H1 (cell line): ENCODE measurements around the gene HACD3. TPM values are rescaled to one million over a fixed set of nuclear protein-coding genes. Genes with fewer than 3 reads are reported as not detected.

Experiments
- CTCF ChIA-PET: fragments of 300-600 bp; sonication (Branson Sonifier 250); formaldehyde crosslinking; loops from one replicate; lab custom pipeline; 2021; ENCODE audit not compliant: partially characterized antibody; lab: Charles Lee
- POLR2A ChIA-PET: fragments of 300-600 bp; sonication (Branson Sonifier 250); formaldehyde crosslinking; loops from one replicate; lab custom pipeline; 2021; ENCODE audit warnings: inconsistent platforms; ENCODE audit not compliant: partially characterized antibody; lab: Charles Lee
- DNase-seq, 2 experiments: peaks; one replicate each; pipeline versions ENCODE4 v3.0.0 to v3.0.0-alpha.2; 2010 to 2022; ENCODE audit warnings: low spot score in 2 of 2, low read depth in 1 of 2, mixed read lengths in 1 of 2
- FAIRE-seq: peaks from 2 replicates; lab custom pipeline; 2011; peaks lifted over from hg19 to GRCh38; lab: Jason Lieb, UNC
- H2AFZ ChIP-seq: 2 replicates; pipeline ENCODE4 v1.8.1; 2012; ENCODE audit warnings: low read length, inconsistent platforms
- H2AK5ac ChIP-seq: 2 replicates; pipeline ENCODE4 v1.6.1; 2013; ENCODE audit warnings: low read depth, low read length
- H2BK120ac ChIP-seq: replicated peaks from 2 replicates; pipeline ENCODE3; 2013; ENCODE audit warnings: low read depth, low read length, inconsistent platforms
- H2BK12ac ChIP-seq: 2 replicates; pipeline ENCODE4 v1.6.1; 2013; ENCODE audit warnings: low read depth, low read length
- H2BK15ac ChIP-seq: 2 replicates; pipeline ENCODE4 v1.6.1; 2013; ENCODE audit warnings: low read length
- H2BK20ac ChIP-seq: 2 replicates; pipeline ENCODE4 v1.6.1; 2013; ENCODE audit warnings: low read length
- H2BK5ac ChIP-seq: 2 replicates; pipeline ENCODE4 v1.6.1; 2013; ENCODE audit warnings: low read depth, low read length
- H3K14ac ChIP-seq: 2 replicates; pipeline ENCODE4 v1.6.1; 2013; ENCODE audit warnings: inconsistent platforms; ENCODE audit not compliant: insufficient read length
- H3K18ac ChIP-seq: 2 replicates; pipeline ENCODE4 v1.6.1; 2013; ENCODE audit warnings: low read length; ENCODE audit errors: extremely low read depth
- H3K23ac ChIP-seq: 2 replicates; pipeline ENCODE4 v1.6.1; 2013; ENCODE audit warnings: inconsistent platforms; ENCODE audit not compliant: insufficient read length
- H3K23me2 ChIP-seq: 2 replicates; pipeline ENCODE4 v1.6.1; 2013; ENCODE audit warnings: low read depth, low read length
- H3K27ac ChIP-seq: 2 replicates; pipeline ENCODE4 v1.6.1; 2011; ENCODE audit warnings: low read depth, low read length, inconsistent platforms
- H3K27me3 ChIP-seq, 4 experiments: replicated peaks in 1 of 4; 1 replicate in 1 of 4; 2 replicates in 3 of 4; pipeline versions ENCODE4 v1.6.1 to v1.8.1; 2011 to 2013; ENCODE audit warnings: low read length in 3 of 4, mild to moderate bottlenecking in 3 of 4, inconsistent platforms in 2 of 4, mixed read lengths in 2 of 4, moderate library complexity in 1 of 4; ENCODE audit not compliant: control insufficient read depth in 3 of 4, insufficient read depth in 3 of 4; ENCODE audit errors: extremely low read depth in 1 of 4
- H3K36me3 ChIP-seq, 4 experiments: 2 replicates each; pipeline versions ENCODE4 v1.6.1 to v1.8.1; 2011 to 2013; ENCODE audit warnings: mild to moderate bottlenecking in 4 of 4, low read length in 3 of 4, moderate library complexity in 2 of 4, control low read depth in 1 of 4, inconsistent platforms in 1 of 4; ENCODE audit not compliant: insufficient read depth in 4 of 4, control insufficient read depth in 2 of 4
- H3K4ac ChIP-seq: replicated peaks from 2 replicates; pipeline ENCODE3; 2013; ENCODE audit warnings: low read length, low read depth, mixed read lengths, inconsistent platforms; ENCODE audit not compliant: insufficient read length
- H3K4me1 ChIP-seq, 4 experiments: replicated peaks in 1 of 4; 1 replicate in 1 of 4; 2 replicates in 3 of 4; pipeline versions ENCODE4 v1.6.1 to v1.8.1; 2011 to 2013; ENCODE audit warnings: low read length in 3 of 4, inconsistent platforms in 2 of 4, mixed read lengths in 1 of 4; ENCODE audit not compliant: insufficient read depth in 4 of 4, control insufficient read depth in 3 of 4
- H3K4me2 ChIP-seq, 2 experiments: 2 replicates each; pipeline versions ENCODE4 v1.6.1 to v1.8.1; 2011 to 2013; ENCODE audit warnings: low read depth in 2 of 2, low read length in 2 of 2, control low read depth in 1 of 2, inconsistent platforms in 1 of 2, mild to moderate bottlenecking in 1 of 2; ENCODE audit not compliant: insufficient read depth in 1 of 2
- H3K4me3 ChIP-seq, 4 experiments: fragments of 200-600, 300-600 bp in 1 of 4; sonication (generic), shearing (Covaris generic), sonication (Bioruptor Twin) in 1 of 4; 2 replicates each; pipeline versions ENCODE4 v1.5.1 to v1.8.1; 2011 to 2016; ENCODE audit warnings: low read length in 4 of 4, low read depth in 3 of 4, control low read depth in 2 of 4, inconsistent platforms in 2 of 4, mild to moderate bottlenecking in 2 of 4, mixed read lengths in 1 of 4, moderate library complexity in 1 of 4; ENCODE audit not compliant: insufficient read depth in 2 of 4; ENCODE audit errors: extremely low read depth in 1 of 4
- H3K56ac ChIP-seq: replicated peaks from 2 replicates; pipeline ENCODE3; 2013; ENCODE audit warnings: low read depth, mild to moderate bottlenecking, mixed read lengths, low read length, inconsistent platforms; ENCODE audit not compliant: insufficient read length
- H3K79me1 ChIP-seq: 2 replicates; pipeline ENCODE4 v1.6.1; 2013; ENCODE audit warnings: low read depth, low read length, control low read depth
- H3K79me2 ChIP-seq, 2 experiments: 2 replicates each; pipeline versions ENCODE4 v1.6.1 to v1.8.1; 2012 to 2013; ENCODE audit warnings: low read length in 2 of 2, mild to moderate bottlenecking in 2 of 2, inconsistent platforms in 1 of 2; ENCODE audit not compliant: insufficient read depth in 2 of 2, control insufficient read depth in 1 of 2
- H3K9ac ChIP-seq, 4 experiments: replicated peaks in 1 of 4; 1 replicate in 1 of 4; 2 replicates in 3 of 4; pipeline versions ENCODE4 v1.6.1 to v1.8.1; 2011 to 2013; ENCODE audit warnings: low read depth in 3 of 4, low read length in 3 of 4, control low read depth in 2 of 4, mild to moderate bottlenecking in 2 of 4, moderate library complexity in 2 of 4, inconsistent platforms in 1 of 4; ENCODE audit errors: extremely low read depth in 1 of 4
- H3K9me3 ChIP-seq, 2 experiments: 2 replicates each; pipeline versions ENCODE4 v1.6.1 to v1.8.1; 2012 to 2013; ENCODE audit warnings: mild to moderate bottlenecking in 2 of 2, moderate library complexity in 2 of 2, control low read depth in 1 of 2, inconsistent platforms in 1 of 2, low read depth in 1 of 2, low read length in 1 of 2, mixed read lengths in 1 of 2; ENCODE audit not compliant: insufficient read depth in 2 of 2
- H4K20me1 ChIP-seq, 2 experiments: replicated peaks in 1 of 2; 2 replicates each; pipeline versions ENCODE3 to v1.8.1; 2011 to 2013; ENCODE audit warnings: inconsistent platforms in 2 of 2, low read length in 2 of 2, mild to moderate bottlenecking in 1 of 2; ENCODE audit not compliant: insufficient read depth in 2 of 2, control insufficient read depth in 1 of 2
- H4K5ac ChIP-seq: 2 replicates; pipeline ENCODE4 v1.6.1; 2013; ENCODE audit warnings: low read length, low read depth, mixed read lengths, inconsistent platforms; ENCODE audit not compliant: insufficient read length
- H4K8ac ChIP-seq: 2 replicates; pipeline ENCODE4 v1.8.0; 2013; ENCODE audit warnings: mild to moderate bottlenecking, moderate library complexity, low read length, inconsistent platforms; ENCODE audit not compliant: insufficient read depth; ENCODE audit errors: extremely low read depth
- H4K91ac ChIP-seq: replicated peaks from 2 replicates; pipeline ENCODE3; 2013; ENCODE audit warnings: low read length, mixed read lengths, inconsistent platforms; ENCODE audit not compliant: insufficient read length
- ASH2L ChIP-seq: fragments of 200-600, 300-600 bp; sonication (generic); IDR thresholded peaks from one replicate; pipeline ENCODE4 v1.7.1; 2017; ENCODE audit warnings: low read length
- ATF2 ChIP-seq: IDR thresholded peaks from 2 replicates; pipeline ENCODE4 v1.6.1; 2012; ENCODE audit warnings: low read length, inconsistent platforms
- BACH1 ChIP-seq: IDR thresholded peaks from 2 replicates; pipeline ENCODE4 v1.6.1; 2012; ENCODE audit warnings: low read length, improper control_type of control experiment
- CHD1 ChIP-seq: IDR thresholded peaks from 2 replicates; pipeline ENCODE4 v1.6.1; 2012; ENCODE audit warnings: low read depth, low read length, improper control_type of control experiment
- CHD2 ChIP-seq: IDR thresholded peaks from 2 replicates; pipeline ENCODE4 v1.6.1; 2012; ENCODE audit warnings: low read length, improper control_type of control experiment
- E2F6 ChIP-seq: IDR thresholded peaks from 2 replicates; pipeline ENCODE4 v1.6.1; 2012; ENCODE audit warnings: inconsistent platforms
- EP300 ChIP-seq, 2 experiments: IDR thresholded peaks; 1 replicate in 1 of 2; 2 replicates in 1 of 2; pipeline ENCODE4 v1.6.1; 2011 to 2012; ENCODE audit warnings: low read depth in 2 of 2, low read length in 2 of 2, mild to moderate bottlenecking in 2 of 2, borderline replicate concordance in 1 of 2, inconsistent platforms in 1 of 2, moderate library complexity in 1 of 2
- MAFK ChIP-seq: IDR thresholded peaks from 2 replicates; pipeline ENCODE4 v1.6.1; 2012; ENCODE audit warnings: low read depth, mild to moderate bottlenecking, improper control_type of control experiment, low read length
- NANOG ChIP-seq: IDR thresholded peaks from 2 replicates; pipeline ENCODE4 v1.6.1; 2011; ENCODE audit warnings: low read length, low read depth, mild to moderate bottlenecking, inconsistent platforms; ENCODE audit not compliant: insufficient read depth, poor library complexity, severe bottlenecking
- POLR2AphosphoS5 ChIP-seq: IDR thresholded peaks from 2 replicates; pipeline ENCODE4 v1.6.1; 2011; ENCODE audit warnings: low read depth, low read length
- POU5F1 ChIP-seq: IDR thresholded peaks from 2 replicates; pipeline ENCODE4 v1.6.1; 2011; ENCODE audit warnings: low read depth, mild to moderate bottlenecking, low read length, moderate library complexity
- YY1 ChIP-seq: IDR thresholded peaks from 2 replicates; pipeline ENCODE4 v1.6.1; 2011; ENCODE audit warnings: low read depth, mild to moderate bottlenecking, low read length
- WGBS, 2 experiments: shearing (Covaris generic) in 1 of 2; methylation state at CpG; one replicate each; pipeline versions ENCODE4 v1.1.6 to v1.1.7; 2013 to 2015; ENCODE audit warnings: low lambda C conversion rate in 2 of 2, mixed read lengths in 2 of 2, inconsistent platforms in 1 of 2, low coverage in 1 of 2, missing lambda C conversion rate in 1 of 2; ENCODE audit not compliant: insufficient replicate concordance in 2 of 2, insufficient coverage in 1 of 2, insufficient read length in 1 of 2; ENCODE audit errors: extremely low coverage in 1 of 2, missing lambda C conversion rate in 1 of 2; 5-methylcytosine and 5-hydroxymethylcytosine counted together
- polyA plus RNA-seq, 7 experiments: library from polyadenylated mRNA; depleted of rRNA in 3 of 7; stranded (reverse) in 5 of 7; unstranded in 2 of 7; fragments of >200 nt in 5 of 7; fragments of 200-250 nt in 2 of 7; gene quantifications; 1 replicate in 5 of 7; 2 replicates in 1 of 7; 4 replicates in 1 of 7; pipeline versions ENCODE4 v1.2.1 to v1.2.3, GENCODE V29; 2011 to 2013; ENCODE audit warnings: missing spikeins in 2 of 7, mixed read lengths in 2 of 7
- total RNA-seq: library from RNA; stranded (reverse); fragmentation: NEBNext Ultra II Directional; extraction: Animal tissue kit (Norgen Biotek cat#: 25700); gene quantifications from 2 replicates; pipeline ENCODE4 v1.2.1, GENCODE V29; 2021

The HACD3 gene
- total and polyA plus RNA-seq, 2 of the 8 experiments (the other 6 are each of a cell fraction or from before 2014, with no cell fraction given), result 78.8 to 120 TPM

GRCh38 chr15:65556622-65557021 is 26.4 kb downstream of the HACD3 start:
- H2AFZ ChIP-seq, result no peak overlapping the region
- no peak overlapping the region for H4K91ac ChIP-seq
- no peak overlapping the region for H2BK5ac ChIP-seq
- ChIA-PET CTCF (interaction anchor here (1.1 to 2.0 kb wide), 3 partner anchors 32 to 155 kb away, joined by 3 to 6 read pairs (median 3); no protein-coding TSS in a partner anchor), POLR2A (no interaction called here)
- no peak overlapping the region for H4K5ac ChIP-seq
- no peak for FAIRE-seq
- no peak for DNase-seq
- no peak overlapping the region for H4K8ac ChIP-seq
- no peaks in the 10 kb centered on the region for H3K9me3 ChIP-seq
- no peaks in the 10 kb centered on the region for H3K23me2 ChIP-seq
- H3K4me3 ChIP-seq, result no peak overlapping the region
- H2AK5ac ChIP-seq, result no peak overlapping the region
- H3K4me2 ChIP-seq, result no peak overlapping the region
- no peak overlapping the region for H3K27ac ChIP-seq
- H3K79me1 ChIP-seq, result peaks cover 7% of the 10 kb centered on the region
- no peak overlapping the region for H2BK12ac ChIP-seq
- WGBS, 2 experiments, result 93% methylated on average over 7 of the region's 7 CpGs; no CpG with 5 or more reads in 1 of the 2 experiments
- H3K36me3 ChIP-seq, result peaks cover 17 to 52% (median 37%) of the 10 kb centered on the region in 4 experiments
- H3K27me3 ChIP-seq, result no peaks in the 10 kb centered on the region
- no peak overlapping the region for H3K14ac ChIP-seq
- H3K18ac ChIP-seq, result no peak overlapping the region
- H3K4me1 ChIP-seq, result no peaks in the 10 kb centered on the region
- H3K79me2 ChIP-seq, result peaks cover 0 to 14% of the 10 kb centered on the region in 2 experiments; a peak in 2 of 4 replicates
- H2BK15ac ChIP-seq, result no peak overlapping the region
- H4K20me1 ChIP-seq, result peaks cover 2 to 3% of the 10 kb centered on the region in 2 experiments
- H3K9ac ChIP-seq, result no peak overlapping the region
- no peak overlapping the region for H2BK120ac ChIP-seq
- H2BK20ac ChIP-seq, result no peak overlapping the region
- H3K56ac ChIP-seq, result no peak overlapping the region
- H3K23ac ChIP-seq, result no peak overlapping the region
- no peak overlapping the region for H3K4ac ChIP-seq
- no peak for TF ChIP-seq MAFK
- TF ChIP-seq YY1, result no peak
- no peak for TF ChIP-seq CHD2
- no peak for TF ChIP-seq EP300 (IDR thresholded peaks at IDR 0.05; ENCODE audit: borderline replicate concordance in 1 of 2, low read depth in 2 of 2, low read length in 2 of 2)
- no peak for TF ChIP-seq ATF2
- no peak for TF ChIP-seq CHD1
- TF ChIP-seq E2F6, result no peak
- TF ChIP-seq POLR2AphosphoS5, result no peak
- no peak for TF ChIP-seq NANOG
- no peak for TF ChIP-seq BACH1
- TF ChIP-seq ASH2L, result no peak
- TF ChIP-seq POU5F1, result no peak
